HepG2 (cell line): ENCODE data around the gene TMEM63C. TPM values are rescaled to one million over a fixed set of nuclear protein-coding genes. Genes with fewer than 3 reads are reported as not detected.

Source experiments
- AKNA ChIP-seq: sonication (generic); formaldehyde crosslinking; IDR thresholded peaks from 2 replicates; pipeline ENCODE4 v1.4.0; 2020; ENCODE audit warnings: missing genetic modification reagents, borderline replicate concordance
- GRHL1 ChIP-seq: sonication (generic); formaldehyde crosslinking; conservative IDR thresholded peaks from 2 replicates; pipeline ENCODE4 v1.8.0; 2022; ENCODE audit warnings: missing genetic modification reagents
- KDM6A ChIP-seq: IDR thresholded peaks from 2 replicates; pipeline ENCODE4 v1.6.1; 2016; ENCODE audit warnings: low read depth
- KLF11 ChIP-seq: IDR thresholded peaks from 2 replicates; pipeline ENCODE4 v1.6.1; 2016; ENCODE audit warnings: missing compliant biosample characterization
- NRL ChIP-seq: sonication (generic); formaldehyde crosslinking; IDR thresholded peaks from 2 replicates; pipeline ENCODE4 v1.5.0; 2020; ENCODE audit warnings: missing genetic modification reagents, mild to moderate bottlenecking, moderate library complexity, borderline replicate concordance
- PAXIP1 ChIP-seq: sonication (generic); formaldehyde crosslinking; conservative IDR thresholded peaks from 2 replicates; pipeline ENCODE4 v1.4.0; 2020; ENCODE audit warnings: mild to moderate bottlenecking, missing genetic modification reagents, moderate library complexity
- RFX5 ChIP-seq: IDR thresholded peaks from 2 replicates; pipeline ENCODE4 v1.6.1; 2011; ENCODE audit warnings: low read depth, low read length, improper control_type of control experiment
- XBP1 ChIP-seq: sonication (generic); formaldehyde crosslinking; IDR thresholded peaks from 2 replicates; pipeline ENCODE4 v1.5.0; 2020; ENCODE audit warnings: missing genetic modification reagents
- YEATS4 ChIP-seq: sonication (generic); formaldehyde crosslinking; IDR thresholded peaks from 2 replicates; pipeline ENCODE4 v1.4.0; 2020; ENCODE audit warnings: missing genetic modification reagents, borderline replicate concordance
- ZFY ChIP-seq: sonication (generic); formaldehyde crosslinking; IDR thresholded peaks from 2 replicates; pipeline ENCODE4 v1.4.0; 2020; ENCODE audit warnings: missing genetic modification reagents
- ZIK1 ChIP-seq: sonication (generic); formaldehyde crosslinking; IDR thresholded peaks from 2 replicates; pipeline ENCODE4 v1.5.0; 2020; ENCODE audit warnings: mild to moderate bottlenecking, low read depth, missing genetic modification reagents, borderline replicate concordance
- ZNF34 ChIP-seq: sonication (generic); formaldehyde crosslinking; IDR thresholded peaks from 2 replicates; pipeline ENCODE4 v1.4.0; 2020; ENCODE audit warnings: mild to moderate bottlenecking, missing genetic modification reagents, borderline replicate concordance
- ZNF574 ChIP-seq: sonication (generic); formaldehyde crosslinking; IDR thresholded peaks from 2 replicates; pipeline ENCODE4 v1.4.0; 2020; ENCODE audit warnings: missing genetic modification reagents
- ZNF768 ChIP-seq: sonication (generic); formaldehyde crosslinking; IDR thresholded peaks from 2 replicates; pipeline ENCODE4 v1.4.0; 2020; ENCODE audit warnings: missing genetic modification reagents
- polyA plus RNA-seq, 8 experiments: library from polyadenylated mRNA; depleted of rRNA in 3 of 8; stranded (reverse) in 7 of 8; unstranded in 1 of 8; fragments of >200 nt; fragmentation: Illumina TruSeq in 4 of 8; extraction: Trizol in 4 of 8; gene quantifications; 2 replicates each; pipeline versions ENCODE4 v1.2.1 to v1.2.3, GENCODE V29; 2011 to 2016; ENCODE audit warnings: low read depth in 4 of 8, missing spikeins in 1 of 8, mixed read lengths in 1 of 8; ENCODE audit not compliant: insufficient read depth in 1 of 8
- total RNA-seq, 5 experiments: library from RNA; depleted of rRNA; stranded (reverse); fragments of >200 nt; fragmentation: Illumina TruSeq; extraction: Trizol; gene quantifications; 2 replicates each; pipeline ENCODE4 v1.2.3, GENCODE V29; 2016; ENCODE audit warnings: low read depth in 1 of 5

TMEM63C gene
- total and polyA plus RNA-seq, 2 of the 13 experiments (the other 11 are each of a cell fraction or from before 2014, with no cell fraction given), result 0.17 to 0.27 TPM

- peak; percentile 89 for TF ChIP-seq AKNA (CRISPR knock-in tag)
- TF ChIP-seq PAXIP1 (CRISPR knock-in tag), result no peak
- TF ChIP-seq ZNF768, result peak; percentile 79
- TF ChIP-seq ZNF34 (CRISPR knock-in tag), result no peak
- 0 out of 2 replicates have a peak, but pooled peaks have one; percentile 56 for TF ChIP-seq ZIK1 (CRISPR knock-in tag)
- peak; percentile 83; the same call in 1 of the 2 replicates for TF ChIP-seq NRL (CRISPR knock-in tag)
- peak; percentile 85 for TF ChIP-seq ZNF574
- TF ChIP-seq XBP1 (CRISPR knock-in tag), result peak; percentile 92
- peak; percentile 98 for TF ChIP-seq KLF11 (CRISPR knock-in tag)
- TF ChIP-seq ZFY (CRISPR knock-in tag), result peak; percentile 56
- TF ChIP-seq YEATS4 (CRISPR knock-in tag), result no peak
- no peak for TF ChIP-seq RFX5
- TF ChIP-seq KDM6A (CRISPR knock-in tag), result no peak
- TF ChIP-seq GRHL1 (CRISPR knock-in tag), result no peak
Measured at GRCh38 chr14:77208291-77208978, 26.8 kb downstream of the TMEM63C start (continued).
